ENCODE results near the gene CLTB.

CLTB gene

DNA sequence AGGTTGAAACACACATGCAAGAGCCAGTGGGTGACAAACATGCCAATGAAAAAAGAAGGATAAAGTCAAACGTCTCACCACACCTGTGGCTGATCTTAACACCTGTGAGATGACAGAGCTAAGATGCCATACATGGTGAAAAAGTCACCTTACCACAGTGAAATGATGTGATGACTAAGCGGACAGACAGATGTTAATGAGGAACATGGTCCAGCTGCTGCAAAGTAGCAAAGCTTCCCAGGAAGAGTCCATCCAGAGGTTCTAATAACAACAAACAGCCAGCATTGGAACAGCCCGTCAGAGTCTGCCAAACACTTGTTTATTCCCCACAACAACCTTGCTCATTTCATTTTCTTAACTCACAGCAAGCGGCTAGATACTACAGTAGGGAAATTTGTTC lies 56.7 kb downstream of the CLTB start:
- Histone ChIP-seq H3K36me3 (ENCODE audit: control insufficient read depth, low read length) (peaks cover 39% of the 10 kb centered on the region), H3K9me2 (replicated peaks; ENCODE audit: control insufficient read depth, low read length) (no peaks in the 10 kb centered on the region), H4K20me1 (ENCODE audit: control insufficient read depth, insufficient read depth, low read depth, low read length) (peaks cover 7% of the 10 kb centered on the region; the same call in 1 of the 2 replicates), H3K27me3 (ENCODE audit: control insufficient read depth, low read length) (0 out of 2 replicates have a peak, but pooled peaks cover under 1% of the 10 kb centered on the region), H3K9me3 (ENCODE audit: control insufficient read depth, insufficient read depth, low read length) (no peaks in the 10 kb centered on the region), H3K4me2 (ENCODE audit: low read length) (peak overlapping the region; percentile 86), H3K4me3 (ENCODE audit: low read length) (peak overlapping the region; percentile 11), H3K4me1 (ENCODE audit: control insufficient read depth, low read length) (peaks cover 22% of the 10 kb centered on the region), H3K27ac (ENCODE audit: low read depth, low read length) (no peak overlapping the region), H3F3A (ENCODE audit: control insufficient read depth, insufficient read depth) (peaks cover 9% of the 10 kb centered on the region), H3K79me2 (ENCODE audit: control insufficient read depth, low read length) (peaks cover 61% of the 10 kb centered on the region)
- TF ChIP-seq, protein P1, sequence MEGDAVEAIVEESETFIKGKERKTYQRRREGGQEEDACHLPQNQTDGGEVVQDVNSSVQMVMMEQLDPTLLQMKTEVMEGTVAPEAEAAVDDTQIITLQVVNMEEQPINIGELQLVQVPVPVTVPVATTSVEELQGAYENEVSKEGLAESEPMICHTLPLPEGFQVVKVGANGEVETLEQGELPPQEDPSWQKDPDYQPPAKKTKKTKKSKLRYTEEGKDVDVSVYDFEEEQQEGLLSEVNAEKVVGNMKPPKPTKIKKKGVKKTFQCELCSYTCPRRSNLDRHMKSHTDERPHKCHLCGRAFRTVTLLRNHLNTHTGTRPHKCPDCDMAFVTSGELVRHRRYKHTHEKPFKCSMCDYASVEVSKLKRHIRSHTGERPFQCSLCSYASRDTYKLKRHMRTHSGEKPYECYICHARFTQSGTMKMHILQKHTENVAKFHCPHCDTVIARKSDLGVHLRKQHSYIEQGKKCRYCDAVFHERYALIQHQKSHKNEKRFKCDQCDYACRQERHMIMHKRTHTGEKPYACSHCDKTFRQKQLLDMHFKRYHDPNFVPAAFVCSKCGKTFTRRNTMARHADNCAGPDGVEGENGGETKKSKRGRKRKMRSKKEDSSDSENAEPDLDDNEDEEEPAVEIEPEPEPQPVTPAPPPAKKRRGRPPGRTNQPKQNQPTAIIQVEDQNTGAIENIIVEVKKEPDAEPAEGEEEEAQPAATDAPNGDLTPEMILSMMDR (IDR thresholded peaks at IDR 0.05; ENCODE audit: low read depth, low read length, poor library complexity, severe bottlenecking), result no peak
- no peak for TF ChIP-seq EZH2phosphoT487 (IDR thresholded peaks at IDR 0.05; ENCODE audit: borderline replicate concordance, low read length)

DNA sequence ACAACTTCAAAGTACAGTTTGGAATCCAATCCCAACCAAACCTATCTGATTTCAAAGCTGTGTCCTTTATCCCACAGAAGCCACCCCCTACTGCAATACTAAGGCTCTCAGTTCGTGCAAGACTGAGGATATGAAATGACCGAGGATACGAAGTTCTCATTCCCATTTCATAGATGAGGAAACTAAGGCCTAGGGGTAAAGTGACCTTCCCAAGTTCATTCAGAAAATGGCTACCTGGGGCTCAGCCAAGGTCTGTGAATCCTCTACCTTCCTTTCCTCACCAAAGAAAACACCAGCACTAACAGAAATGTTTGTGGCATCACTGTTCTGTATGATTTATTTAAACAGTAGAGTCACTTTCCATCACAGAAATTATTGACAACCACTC lies 60.2 kb downstream of the CLTB start:
- TF ChIP-seq EZH2phosphoT487 (IDR thresholded peaks at IDR 0.05; ENCODE audit: borderline replicate concordance, low read length), result no peak
- TF ChIP-seq, protein P1 (IDR thresholded peaks at IDR 0.05; ENCODE audit: low read depth, low read length, poor library complexity, severe bottlenecking), result no peak
- H3F3A ChIP-seq (ENCODE audit: control insufficient read depth, insufficient read depth), result peaks cover 2% of the 10 kb centered on the region; the same call in 1 of the 2 replicates
- no peak overlapping the region for H3K4me3 ChIP-seq (ENCODE audit: low read length)
- no peaks in the 10 kb centered on the region for H3K9me2 ChIP-seq (replicated peaks; ENCODE audit: control insufficient read depth, low read length)
- H3K27me3 ChIP-seq (ENCODE audit: control insufficient read depth, low read length), result no peaks in the 10 kb centered on the region
- H3K36me3 ChIP-seq (ENCODE audit: control insufficient read depth, low read length), result peaks cover 73% of the 10 kb centered on the region
- peaks cover 88% of the 10 kb centered on the region for H3K79me2 ChIP-seq (ENCODE audit: control insufficient read depth, low read length)
- no peak overlapping the region for H3K4me2 ChIP-seq (ENCODE audit: low read length)
- peaks cover 7% of the 10 kb centered on the region; the same call in 1 of the 2 replicates for H4K20me1 ChIP-seq (ENCODE audit: control insufficient read depth, insufficient read depth, low read depth, low read length)
- no peak overlapping the region for H3K27ac ChIP-seq (ENCODE audit: low read depth, low read length)
- peaks cover 9% of the 10 kb centered on the region for H3K4me1 ChIP-seq (ENCODE audit: control insufficient read depth, low read length)
- no peaks in the 10 kb centered on the region for H3K9me3 ChIP-seq (ENCODE audit: control insufficient read depth, insufficient read depth, low read length)

DNA sequence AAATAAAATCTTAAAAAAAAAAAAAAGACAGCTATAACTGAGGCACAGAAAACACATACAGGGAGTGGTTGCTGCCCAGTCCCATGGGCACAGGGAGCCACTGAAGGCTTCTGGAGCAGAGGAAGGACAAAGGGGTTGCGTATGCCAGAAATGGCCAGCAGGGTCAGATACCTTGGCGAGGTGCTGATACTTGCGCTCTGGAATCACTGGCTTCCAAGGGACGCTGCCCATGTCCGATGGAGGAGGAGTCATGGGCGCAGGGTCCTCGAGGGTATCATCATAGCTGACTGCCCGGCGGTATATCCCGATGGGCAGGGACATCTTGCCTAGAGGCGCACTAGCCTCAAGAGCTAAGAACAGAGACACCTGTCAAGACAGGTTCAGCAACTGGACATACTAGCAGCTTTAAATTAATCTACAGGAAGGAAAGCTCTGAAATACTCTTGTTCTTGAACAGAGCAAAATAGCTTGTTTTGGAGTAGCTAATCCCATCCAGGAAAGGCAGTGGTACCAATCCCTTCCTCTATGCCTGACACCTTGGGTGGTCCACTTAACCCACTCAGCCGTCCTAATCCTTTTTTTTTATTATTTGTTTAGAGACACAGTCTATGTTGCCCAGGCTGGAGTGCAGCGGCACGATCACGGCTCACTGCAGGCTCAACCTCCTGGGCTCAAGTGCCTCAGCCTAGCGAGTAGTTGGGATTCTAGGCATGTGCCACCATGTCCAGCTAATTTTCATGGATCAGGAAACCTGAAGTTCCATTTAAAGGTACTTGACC lies 60.8 kb downstream of the CLTB start:
- H3K36me3 ChIP-seq (ENCODE audit: control insufficient read depth, low read length), result peaks cover 75% of the 10 kb centered on the region
- peaks cover 86% of the 10 kb centered on the region for H3K79me2 ChIP-seq (ENCODE audit: control insufficient read depth, low read length)
- H3K27ac ChIP-seq (ENCODE audit: low read depth, low read length), result no peak overlapping the region
- H3F3A ChIP-seq (ENCODE audit: control insufficient read depth, insufficient read depth), result peaks cover 2% of the 10 kb centered on the region; the same call in 1 of the 2 replicates
- H3K9me2 ChIP-seq (replicated peaks; ENCODE audit: control insufficient read depth, low read length), result no peaks in the 10 kb centered on the region
- H3K4me1 ChIP-seq (ENCODE audit: control insufficient read depth, low read length), result peaks cover 9% of the 10 kb centered on the region
- TF ChIP-seq, protein P1 (IDR thresholded peaks at IDR 0.05; ENCODE audit: low read depth, low read length, poor library complexity, severe bottlenecking), result no peak
- no peak for TF ChIP-seq EZH2phosphoT487 (IDR thresholded peaks at IDR 0.05; ENCODE audit: borderline replicate concordance, low read length)
- H3K9me3 ChIP-seq (ENCODE audit: control insufficient read depth, insufficient read depth, low read length), result no peaks in the 10 kb centered on the region
- peaks cover 7% of the 10 kb centered on the region; the same call in 1 of the 2 replicates for H4K20me1 ChIP-seq (ENCODE audit: control insufficient read depth, insufficient read depth, low read depth, low read length)
- H3K27me3 ChIP-seq (ENCODE audit: control insufficient read depth, low read length), result no peaks in the 10 kb centered on the region
- H3K4me2 ChIP-seq (ENCODE audit: low read length), result no peak overlapping the region
- no peak overlapping the region for H3K4me3 ChIP-seq (ENCODE audit: low read length)
